GM12878 (cell line): ENCODE data around the gene CEND1.

Experiments
- CTCF ChIP-seq, 3 experiments: IDR thresholded peaks in 2 of 3; conservative IDR thresholded peaks in 1 of 3; 2 replicates each; pipeline ENCODE4 v1.5.1; 2011; ENCODE audit warnings: low read depth in 3 of 3, low read length in 3 of 3, mild to moderate bottlenecking in 3 of 3, control low read depth in 2 of 3, moderate library complexity in 2 of 3, inconsistent platforms in 1 of 3, mixed read lengths in 1 of 3; ENCODE audit not compliant: control insufficient read depth in 2 of 3, insufficient read depth in 1 of 3; ENCODE audit errors: extremely low read depth in 1 of 3
- NRF1 ChIP-seq: conservative IDR thresholded peaks from 2 replicates; pipeline ENCODE4 v1.6.1; 2011; ENCODE audit warnings: mild to moderate bottlenecking, low read depth, low read length, improper control_type of control experiment
- TF ChIP-seq, protein P1 (sequence below): fragments of 450-650 bp; IDR thresholded peaks from 2 replicates; pipeline ENCODE4 v1.6.1; 2017; ENCODE audit warnings: mild to moderate bottlenecking, moderate library complexity

DNA sequence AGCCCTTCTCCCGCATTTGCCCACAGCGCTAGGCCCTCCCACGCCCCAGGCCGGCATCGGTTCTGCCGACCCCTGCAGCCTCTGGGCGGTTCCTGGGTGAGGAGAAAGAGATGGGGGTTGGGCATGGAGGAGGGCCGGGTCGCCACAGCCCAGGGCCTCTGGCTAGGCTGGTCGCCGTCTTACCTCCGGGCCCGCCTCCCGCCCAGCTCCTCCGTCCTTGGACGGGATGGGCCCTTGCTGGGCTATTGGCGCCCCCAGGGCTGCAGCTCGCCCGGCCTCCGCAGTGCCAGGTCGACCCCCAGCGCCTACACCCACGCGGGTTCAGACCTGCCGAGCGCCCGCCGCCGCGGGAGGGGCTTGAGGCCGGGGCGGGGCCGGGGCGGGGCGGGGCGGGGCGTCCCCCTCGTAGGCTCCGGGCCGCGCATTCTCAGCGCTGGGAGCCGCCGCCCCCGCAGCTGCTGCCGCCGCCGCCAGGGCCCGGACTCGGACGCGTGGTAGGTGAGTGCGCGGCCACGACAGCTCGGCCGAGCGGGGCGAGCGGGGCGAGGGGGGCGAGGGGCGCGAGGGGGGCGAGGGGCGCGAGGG is 42.7 kb upstream of the CEND1 start, which contains the start of gene CD151:
- TF ChIP-seq, protein P1, sequence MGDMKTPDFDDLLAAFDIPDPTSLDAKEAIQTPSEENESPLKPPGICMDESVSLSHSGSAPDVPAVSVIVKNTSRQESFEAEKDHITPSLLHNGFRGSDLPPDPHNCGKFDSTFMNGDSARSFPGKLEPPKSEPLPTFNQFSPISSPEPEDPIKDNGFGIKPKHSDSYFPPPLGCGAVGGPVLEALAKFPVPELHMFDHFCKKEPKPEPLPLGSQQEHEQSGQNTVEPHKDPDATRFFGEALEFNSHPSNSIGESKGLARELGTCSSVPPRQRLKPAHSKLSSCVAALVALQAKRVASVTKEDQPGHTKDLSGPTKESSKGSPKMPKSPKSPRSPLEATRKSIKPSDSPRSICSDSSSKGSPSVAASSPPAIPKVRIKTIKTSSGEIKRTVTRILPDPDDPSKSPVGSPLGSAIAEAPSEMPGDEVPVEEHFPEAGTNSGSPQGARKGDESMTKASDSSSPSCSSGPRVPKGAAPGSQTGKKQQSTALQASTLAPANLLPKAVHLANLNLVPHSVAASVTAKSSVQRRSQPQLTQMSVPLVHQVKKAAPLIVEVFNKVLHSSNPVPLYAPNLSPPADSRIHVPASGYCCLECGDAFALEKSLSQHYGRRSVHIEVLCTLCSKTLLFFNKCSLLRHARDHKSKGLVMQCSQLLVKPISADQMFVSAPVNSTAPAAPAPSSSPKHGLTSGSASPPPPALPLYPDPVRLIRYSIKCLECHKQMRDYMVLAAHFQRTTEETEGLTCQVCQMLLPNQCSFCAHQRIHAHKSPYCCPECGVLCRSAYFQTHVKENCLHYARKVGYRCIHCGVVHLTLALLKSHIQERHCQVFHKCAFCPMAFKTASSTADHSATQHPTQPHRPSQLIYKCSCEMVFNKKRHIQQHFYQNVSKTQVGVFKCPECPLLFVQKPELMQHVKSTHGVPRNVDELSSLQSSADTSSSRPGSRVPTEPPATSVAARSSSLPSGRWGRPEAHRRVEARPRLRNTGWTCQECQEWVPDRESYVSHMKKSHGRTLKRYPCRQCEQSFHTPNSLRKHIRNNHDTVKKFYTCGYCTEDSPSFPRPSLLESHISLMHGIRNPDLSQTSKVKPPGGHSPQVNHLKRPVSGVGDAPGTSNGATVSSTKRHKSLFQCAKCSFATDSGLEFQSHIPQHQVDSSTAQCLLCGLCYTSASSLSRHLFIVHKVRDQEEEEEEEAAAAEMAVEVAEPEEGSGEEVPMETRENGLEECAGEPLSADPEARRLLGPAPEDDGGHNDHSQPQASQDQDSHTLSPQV = no peak
- TF ChIP-seq NRF1 (no peak), CTCF (IDR thresholded peaks at IDR 0.05 in 2 of 3, conservative IDR thresholded peaks at IDR 0.05 in 1 of 3; ENCODE audit: control insufficient read depth in 2 of 3, extremely low read depth in 1 of 3, insufficient read depth in 1 of 3, low read depth in 3 of 3, low read length in 3 of 3) (no peak)
